Measurements from ENCODE around the gene NIPAL4.

Gene NIPAL4

GRCh38 chr5:157518963-157519362 lies 59.0 kb downstream of the NIPAL4 start:
- DNase-seq: peak; percentile 22

- DNase-seq: no peak
Observed at GRCh38 chr5:157519579-157520253, 59.7 kb downstream of the NIPAL4 start.

- no peak for DNase-seq
Observed at GRCh38 chr5:157520911-157521703, 61.1 kb downstream of the NIPAL4 start.

- DNase-seq: no peak
Observed at GRCh38 chr5:157521704-157522029, 61.7 kb downstream of the NIPAL4 start.

- DNase-seq: no peak
Observed at GRCh38 chr5:157523976-157524375, 64.0 kb downstream of the NIPAL4 start.

Data from stimulated activated CD4-positive, alpha-beta T cell treated with anti-CD3 and anti-CD28 coated beads, Interleukin-1b, Interleukin-23, amount 100 ng/mL, for 48 hours (primary cell).